ENCODE measurements around the gene BOK.
"Not testable (repeated sequence)": the region's sequence is repeated elsewhere in the genome, so short reads cannot be mapped to it uniquely, and the experiment has no call there.

Gene BOK

GRCh38 chr2:241558532-241559322, at the start of gene BOK:
Gene BOK (plus strand): TSS chr2:241558745. CDS start chr2:241559484, 739 bp downstream.
- no peak for DNase-seq (ENCODE audit: low read depth, low spot score)

- no peak for DNase-seq (ENCODE audit: low read depth, low spot score)
Observed at GRCh38 chr2:241509155-241509784, 49.3 kb upstream of the BOK start.

DNA sequence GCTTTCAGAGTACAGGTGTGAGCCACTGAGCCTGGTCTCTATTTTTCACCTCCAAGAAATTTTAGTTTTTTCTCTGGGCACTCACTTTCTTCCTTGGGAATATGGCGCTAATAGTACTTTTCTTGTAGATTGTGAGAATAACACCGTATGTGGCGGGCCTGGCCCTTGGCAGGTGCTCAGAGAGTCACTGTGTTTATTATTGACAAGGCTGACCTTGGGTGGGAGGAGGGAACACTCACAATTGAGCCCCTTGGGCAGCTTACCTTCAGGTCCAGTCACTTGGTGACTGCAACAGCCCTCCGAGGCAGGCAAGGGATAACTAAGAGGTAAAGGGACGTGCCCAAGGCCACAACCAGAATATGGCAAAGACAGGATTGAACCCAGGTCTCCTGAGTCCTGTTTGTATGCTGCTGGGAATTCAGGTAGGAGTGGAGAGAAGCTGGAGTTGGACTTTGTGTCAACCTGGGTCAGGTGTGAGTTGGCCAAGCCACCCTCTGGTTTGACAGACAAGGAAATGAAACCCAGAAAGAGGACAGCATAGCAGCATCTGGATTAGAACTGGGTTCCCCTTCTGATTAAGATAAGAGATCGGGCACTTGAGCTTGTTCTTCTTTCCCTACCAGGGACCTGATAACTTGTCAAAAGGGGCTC, 47.3 kb upstream of the BOK start:
- DNase-seq (ENCODE audit: low read depth, low spot score) = no peak

GRCh38 chr2:241514553-241514952, 44.0 kb upstream of the BOK start:
- no peak for DNase-seq (ENCODE audit: low read depth, low spot score)

- no peak for DNase-seq (ENCODE audit: low read depth, low spot score)
Observed at GRCh38 chr2:241514986-241515737, 43.4 kb upstream of the BOK start.

- DNase-seq (ENCODE audit: low read depth, low spot score) = no peak
Observed at GRCh38 chr2:241516520-241516965, 42.0 kb upstream of the BOK start.

- no peak for DNase-seq (ENCODE audit: low read depth, low spot score)
Observed at GRCh38 chr2:241517297-241517696, 41.2 kb upstream of the BOK start.

- no peak for DNase-seq (ENCODE audit: low read depth, low spot score)
Observed at GRCh38 chr2:241519669-241520068, 38.9 kb upstream of the BOK start.

DNA sequence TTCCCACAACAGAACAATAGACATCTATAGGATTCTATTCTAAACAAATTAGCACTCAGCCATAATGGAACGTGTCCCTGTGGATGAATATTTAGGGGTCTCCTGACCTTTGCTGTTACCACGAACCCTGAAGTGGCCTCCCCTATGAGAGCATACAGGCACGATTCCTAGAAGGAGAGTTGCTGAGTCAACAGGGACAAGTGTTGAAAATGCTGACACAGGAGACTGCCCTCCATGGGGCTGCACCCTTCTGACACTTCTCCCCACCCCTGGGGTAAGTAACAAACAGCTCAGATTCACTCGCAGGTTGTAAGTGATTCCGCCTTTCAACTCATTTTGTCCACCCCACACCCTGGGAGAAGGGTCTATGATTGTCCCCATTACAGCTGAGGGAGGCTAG, 36.1 kb upstream of the BOK start:
- DNase-seq (ENCODE audit: low read depth, low spot score) = no peak

DNA sequence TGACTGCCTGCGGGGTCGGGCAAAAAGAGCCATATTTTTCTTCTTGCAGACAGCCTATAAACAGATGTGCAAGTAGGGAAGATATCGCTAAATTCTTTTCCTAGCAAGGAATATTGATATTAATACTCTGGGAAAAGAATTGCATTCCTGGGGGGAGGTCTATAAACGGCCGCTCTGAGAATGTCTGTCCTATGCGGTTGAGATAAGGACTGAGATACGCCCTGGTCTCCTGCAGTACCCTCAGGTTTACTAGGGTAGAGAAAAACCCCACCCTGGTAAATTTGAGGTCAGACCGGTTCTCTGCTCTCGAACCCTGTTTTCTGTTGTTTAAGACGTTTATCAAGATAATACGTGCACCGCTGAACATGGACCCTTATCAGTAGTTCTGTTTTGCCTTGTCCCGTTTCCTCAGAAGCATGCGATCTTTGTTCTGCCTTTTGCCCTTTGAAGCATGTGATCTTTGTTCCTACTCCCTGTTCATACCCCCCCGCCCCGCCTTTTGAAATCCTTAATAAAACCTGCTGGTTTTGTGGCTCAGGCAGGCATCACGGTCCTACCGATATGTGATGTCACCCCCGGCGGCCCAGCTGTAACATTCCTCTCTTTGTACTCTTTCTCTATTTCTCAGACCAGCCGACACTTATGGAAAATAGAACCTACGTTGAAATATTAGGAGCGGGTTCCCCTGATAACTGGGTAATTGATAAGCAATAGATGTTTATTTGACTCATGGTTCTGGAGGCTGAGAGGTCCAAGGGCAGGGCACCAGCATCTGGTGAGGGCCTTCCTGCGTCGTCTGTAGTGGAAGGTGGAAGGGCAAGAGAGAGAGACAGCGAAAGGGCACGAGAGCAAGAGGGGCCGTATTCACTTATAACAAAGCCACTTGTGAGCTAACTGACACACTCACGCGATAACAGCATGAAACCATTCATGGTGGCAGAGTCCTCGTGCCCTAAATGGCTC, 32.4 kb upstream of the BOK start:
- not testable (repeated sequence) for DNase-seq (ENCODE audit: low read depth, low spot score)

GRCh38 chr2:241530571-241530970, 28.0 kb upstream of the BOK start:
- DNase-seq (ENCODE audit: low read depth, low spot score) = no peak

DNA sequence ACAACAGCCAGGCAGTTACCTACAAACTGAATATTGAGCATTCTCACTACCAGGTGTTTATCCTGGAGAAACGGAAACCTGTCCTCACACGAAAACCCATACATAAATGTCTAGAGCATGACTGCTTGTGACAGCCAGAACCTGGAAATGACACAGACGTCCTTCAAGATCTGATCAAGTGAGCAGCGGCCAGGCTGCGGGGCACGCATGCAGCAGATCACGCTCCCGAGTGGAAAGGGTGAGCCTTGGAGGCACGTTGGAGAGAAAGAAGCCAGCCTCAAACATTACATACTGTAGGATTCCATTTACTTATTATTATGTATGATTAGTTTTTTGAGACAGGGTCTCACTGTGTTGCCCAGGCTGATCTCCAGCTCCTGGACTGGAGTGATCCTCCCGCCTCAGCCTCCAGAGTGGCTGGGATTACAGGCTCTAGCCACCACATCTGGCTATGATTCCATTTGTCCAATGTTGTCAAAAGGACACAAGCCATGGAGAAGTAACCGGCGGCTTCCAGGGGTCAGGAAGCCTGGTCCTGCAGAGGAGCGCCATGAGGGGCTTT, 27.3 kb upstream of the BOK start:
- no peak for DNase-seq (ENCODE audit: low read depth, low spot score)

- no peak for DNase-seq (ENCODE audit: low read depth, low spot score)
Observed at GRCh38 chr2:241532168-241532567, 26.4 kb upstream of the BOK start.

- DNase-seq (ENCODE audit: low read depth, low spot score) = no peak
Observed at GRCh38 chr2:241532733-241533601, 25.6 kb upstream of the BOK start.

- no peak for DNase-seq (ENCODE audit: low read depth, low spot score)
Observed at GRCh38 chr2:241534293-241534692, 24.3 kb upstream of the BOK start.

- no peak for DNase-seq (ENCODE audit: low read depth, low spot score)
Observed at GRCh38 chr2:241534701-241535375, 23.7 kb upstream of the BOK start.

DNA sequence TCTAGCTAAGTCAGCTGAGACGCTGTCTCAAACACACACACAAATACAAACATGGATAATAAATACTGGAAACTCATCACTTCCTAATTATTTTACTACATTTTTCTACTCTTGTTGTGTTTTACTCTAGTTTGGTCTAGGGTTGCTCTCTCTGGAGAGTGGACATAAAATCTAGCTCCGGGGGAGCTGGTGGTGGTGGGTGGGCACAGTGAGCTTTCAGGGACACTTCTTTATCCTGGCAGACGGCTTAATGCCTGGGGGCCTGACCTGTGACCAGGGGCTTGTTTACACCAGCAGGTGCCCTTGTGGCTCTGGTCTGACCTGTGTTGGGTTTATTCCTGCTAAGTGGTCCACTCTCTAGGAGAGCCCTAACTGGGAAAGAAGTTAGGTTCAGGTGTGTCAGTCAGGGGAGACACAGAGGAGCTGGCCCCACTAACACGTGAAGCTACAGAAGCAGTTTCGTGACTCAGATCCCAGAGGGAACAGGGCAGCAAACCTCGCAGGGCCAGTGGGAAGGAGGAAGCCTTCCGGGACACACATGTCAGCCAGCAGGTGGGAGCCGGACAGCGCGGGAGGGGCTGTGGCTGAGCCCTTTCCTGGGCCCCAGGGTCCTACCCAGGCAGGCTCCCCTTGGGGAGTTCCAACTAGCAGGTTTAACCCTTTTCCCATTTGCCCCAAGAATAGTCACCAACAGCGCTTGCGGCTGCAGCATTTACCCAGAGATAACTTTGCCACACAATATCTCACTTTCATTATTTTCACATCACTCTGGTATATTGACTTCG, 22.5 kb upstream of the BOK start:
- DNase-seq (ENCODE audit: low read depth, low spot score) = no peak
